ENCODE measurements around the gene TSSK1B. TPM values are rescaled to one million over a fixed set of nuclear protein-coding genes. Genes with fewer than 3 reads are reported as not detected.

Gene TSSK1B
- total RNA-seq, 2 experiments from 2014 or later = not detected

DNA sequence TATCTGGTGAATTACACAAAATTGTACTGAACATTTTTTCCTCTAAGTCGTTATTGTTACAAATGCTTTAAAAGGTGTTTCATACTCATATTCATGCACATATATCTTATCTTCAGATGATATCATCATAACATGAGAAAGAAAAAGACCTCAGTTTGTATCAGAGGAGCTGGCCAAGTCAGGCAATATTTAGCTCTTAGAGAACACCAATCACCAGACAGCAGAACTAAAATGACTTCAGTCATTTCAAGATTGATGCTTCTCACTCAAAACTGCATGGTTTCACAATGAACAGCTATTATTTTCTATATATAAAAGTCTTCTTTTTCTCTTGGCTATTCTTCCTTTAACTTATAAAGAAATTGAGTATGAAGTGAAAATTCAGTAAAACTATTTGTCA is 44.6 kb downstream of the TSSK1B start:
- intact Hi-C loops (cut with micrococcal nuclease) = no loop called here
- peaks cover 22% of the 10 kb centered on the region for H3K27me3 Mint-ChIP-seq
- ChIA-PET POLR2A (no interaction called here), CTCF (interaction anchor here (1.6 kb wide), 1 partner anchor 9 kb away, joined by 3 read pairs; no protein-coding TSS in a partner anchor)
- no peaks in the 10 kb centered on the region for H3K4me1 Mint-ChIP-seq (ENCODE audit: low read depth)
- H3K4me3 Mint-ChIP-seq = no peak overlapping the region
- TF ChIP-seq, protein P1, sequence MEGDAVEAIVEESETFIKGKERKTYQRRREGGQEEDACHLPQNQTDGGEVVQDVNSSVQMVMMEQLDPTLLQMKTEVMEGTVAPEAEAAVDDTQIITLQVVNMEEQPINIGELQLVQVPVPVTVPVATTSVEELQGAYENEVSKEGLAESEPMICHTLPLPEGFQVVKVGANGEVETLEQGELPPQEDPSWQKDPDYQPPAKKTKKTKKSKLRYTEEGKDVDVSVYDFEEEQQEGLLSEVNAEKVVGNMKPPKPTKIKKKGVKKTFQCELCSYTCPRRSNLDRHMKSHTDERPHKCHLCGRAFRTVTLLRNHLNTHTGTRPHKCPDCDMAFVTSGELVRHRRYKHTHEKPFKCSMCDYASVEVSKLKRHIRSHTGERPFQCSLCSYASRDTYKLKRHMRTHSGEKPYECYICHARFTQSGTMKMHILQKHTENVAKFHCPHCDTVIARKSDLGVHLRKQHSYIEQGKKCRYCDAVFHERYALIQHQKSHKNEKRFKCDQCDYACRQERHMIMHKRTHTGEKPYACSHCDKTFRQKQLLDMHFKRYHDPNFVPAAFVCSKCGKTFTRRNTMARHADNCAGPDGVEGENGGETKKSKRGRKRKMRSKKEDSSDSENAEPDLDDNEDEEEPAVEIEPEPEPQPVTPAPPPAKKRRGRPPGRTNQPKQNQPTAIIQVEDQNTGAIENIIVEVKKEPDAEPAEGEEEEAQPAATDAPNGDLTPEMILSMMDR (IDR thresholded peaks at IDR 0.05) = no peak
- no peak overlapping the region for H3K27ac Mint-ChIP-seq
- no peaks in the 10 kb centered on the region for H3K9me3 Mint-ChIP-seq
- no peak for DNase-seq
- no peak for ATAC-seq
- H3K36me3 Mint-ChIP-seq (ENCODE audit: low read depth) = no peaks in the 10 kb centered on the region

DNA sequence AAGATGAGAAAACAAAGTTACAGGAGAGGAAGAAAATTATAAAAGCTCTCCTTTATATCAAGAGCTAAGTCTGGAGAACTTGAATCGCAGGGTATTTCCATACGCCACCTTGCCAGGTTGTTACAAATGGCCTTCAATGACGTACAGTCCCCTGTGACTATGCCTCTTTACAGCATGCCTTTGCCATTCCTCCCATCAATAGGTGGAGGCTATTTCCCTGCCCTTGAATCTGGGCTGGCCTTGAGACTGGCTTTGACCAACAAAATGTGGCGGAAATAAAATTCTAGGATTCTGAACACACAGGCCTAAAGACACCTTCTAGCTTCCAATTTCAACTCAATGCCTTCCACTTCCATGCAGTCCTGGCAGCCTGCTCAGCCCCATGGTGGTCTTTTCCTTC is 45.7 kb downstream of the TSSK1B start:
- Mint-ChIP-seq H3K36me3 (ENCODE audit: low read depth) (no peaks in the 10 kb centered on the region), H3K4me3 (no peak overlapping the region), H3K27ac (no peak overlapping the region), H3K9me3 (no peaks in the 10 kb centered on the region), H3K27me3 (peaks cover 25% of the 10 kb centered on the region), H3K4me1 (ENCODE audit: low read depth) (no peaks in the 10 kb centered on the region)
- POLR2A ChIA-PET = no interaction called here
- TF ChIP-seq, protein P1 (IDR thresholded peaks at IDR 0.05) = no peak
- CTCF ChIA-PET = interaction anchor here (1.6 to 2.3 kb wide), 2 partner anchors 9 to 394 kb away, joined by 4 to 18 read pairs; no protein-coding TSS in a partner anchor
- intact Hi-C loops (cut with micrococcal nuclease) = no loop called here
- ATAC-seq (no peak), DNase-seq (no peak)

DNA sequence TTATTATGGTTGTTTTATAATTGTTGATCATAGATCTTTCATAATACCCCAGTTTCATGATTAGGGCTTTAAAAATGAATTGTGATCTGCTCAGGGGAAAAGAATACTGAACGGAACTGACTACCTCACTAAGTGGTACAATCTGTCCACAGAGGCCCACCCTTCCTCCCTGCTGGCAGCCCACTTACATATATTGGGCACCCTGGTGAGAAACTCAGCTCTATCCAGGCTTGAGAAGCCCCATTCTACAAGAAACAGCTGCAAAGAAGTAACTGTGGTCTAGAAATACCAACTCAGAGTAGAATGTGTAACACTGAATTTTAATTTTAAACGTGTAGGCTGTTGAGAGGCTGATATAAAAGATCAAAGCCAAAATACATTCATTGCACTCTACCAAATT is 46.9 kb downstream of the TSSK1B start:
- Mint-ChIP-seq H3K27ac (no peak overlapping the region), H3K4me3 (no peak overlapping the region), H3K4me1 (ENCODE audit: low read depth) (no peaks in the 10 kb centered on the region), H3K36me3 (ENCODE audit: low read depth) (no peaks in the 10 kb centered on the region), H3K9me3 (no peaks in the 10 kb centered on the region), H3K27me3 (peaks cover 28% of the 10 kb centered on the region)
- POLR2A ChIA-PET = no interaction called here
- ATAC-seq (no peak), DNase-seq (no peak)
- intact Hi-C loops (cut with micrococcal nuclease) = no loop called here
- TF ChIP-seq, protein P1 (IDR thresholded peaks at IDR 0.05) = no peak
- CTCF ChIA-PET = interaction anchor here (1.6 to 2.3 kb wide), 2 partner anchors 8 to 392 kb away, joined by 4 to 18 read pairs; no protein-coding TSS in a partner anchor

DNA sequence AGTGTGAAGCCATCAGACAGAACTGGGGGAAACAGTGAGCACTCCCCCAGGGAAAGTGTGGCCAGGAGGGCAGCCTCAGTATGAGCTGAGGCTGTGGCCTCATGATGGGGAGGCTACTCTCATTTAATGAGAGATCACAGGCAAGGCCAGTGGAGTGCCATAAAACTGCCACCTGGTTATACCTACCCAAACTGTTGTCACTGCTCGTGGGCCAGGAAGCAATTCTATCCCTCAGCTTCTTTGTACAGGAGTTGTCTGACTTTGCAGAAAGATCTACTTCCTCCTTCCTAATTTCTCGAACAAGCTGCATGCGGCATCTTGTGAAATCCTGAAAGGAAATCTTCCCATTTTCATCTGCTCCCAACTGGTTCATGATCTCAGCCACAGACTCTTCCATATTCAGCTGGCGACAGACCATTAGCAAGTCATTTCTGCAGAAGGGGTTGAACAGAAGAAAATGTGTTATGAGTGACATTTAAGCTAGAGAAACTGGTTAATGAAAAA is 50.0 kb downstream of the TSSK1B start:
- Mint-ChIP-seq H3K9me3 (no peaks in the 10 kb centered on the region), H3K4me1 (ENCODE audit: low read depth) (peaks cover 9% of the 10 kb centered on the region)
- no peak for ATAC-seq

DNA sequence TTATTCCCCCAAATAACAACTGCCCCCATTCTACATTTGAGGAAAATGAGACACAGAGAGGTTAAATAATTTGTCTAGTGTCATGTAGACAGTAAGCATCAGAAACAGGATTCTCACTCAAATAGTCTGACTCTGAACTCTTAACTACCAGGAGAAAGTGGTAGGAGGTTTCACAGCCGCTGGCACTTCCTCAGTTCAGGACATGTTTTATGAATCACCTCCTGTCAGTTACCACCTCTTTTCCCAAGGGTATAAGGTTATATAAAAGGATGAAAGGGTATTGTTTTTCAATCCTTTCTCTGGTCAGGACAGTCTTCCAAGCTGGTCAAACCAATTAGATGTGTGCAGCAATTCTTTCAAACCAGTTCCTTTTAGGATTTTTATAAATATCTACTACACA is 52.1 kb downstream of the TSSK1B start:
- Mint-ChIP-seq H3K36me3 (ENCODE audit: low read depth) (no peaks in the 10 kb centered on the region), H3K4me3 (no peak overlapping the region), H3K4me1 (ENCODE audit: low read depth) (peaks cover 22% of the 10 kb centered on the region), H3K9me3 (no peaks in the 10 kb centered on the region), H3K27me3 (peaks cover 34% of the 10 kb centered on the region), H3K27ac (no peak overlapping the region)
- intact Hi-C loops (cut with micrococcal nuclease) = no loop called here
- POLR2A ChIA-PET = no interaction called here
- TF ChIP-seq, protein P1 (IDR thresholded peaks at IDR 0.05) = no peak
- ATAC-seq (no peak), DNase-seq (no peak)
- CTCF ChIA-PET = no interaction called here

More for the DNA sequence above, 50.0 kb downstream of the TSSK1B start:
- intact Hi-C loops (cut with micrococcal nuclease) = no loop called here
- no peak for DNase-seq
- Mint-ChIP-seq H3K27me3 (peaks cover 40% of the 10 kb centered on the region), H3K36me3 (ENCODE audit: low read depth) (no peaks in the 10 kb centered on the region), H3K27ac (no peak overlapping the region), H3K4me3 (no peak overlapping the region)
- TF ChIP-seq, protein P1 (IDR thresholded peaks at IDR 0.05) = no peak
- ChIA-PET CTCF (interaction anchor here (2.0 kb wide), 1 partner anchor 126 kb away, joined by 7 read pairs; no protein-coding TSS in a partner anchor), POLR2A (no interaction called here)

Other genes starting within 250 kb of the TSSK1B start
- gene MCC, start 53.5 kb upstream of the TSSK1B start, total RNA-seq = 1 to 10 TPM; 4.9 to 5.4 TPM
- 10 to 100 TPM; 26.8 to 28.2 TPM for gene YTHDC2, start 78.7 kb upstream of the TSSK1B start, total RNA-seq

Data from activated CD8-positive, alpha-beta T cell treated with anti-CD3 and anti-CD28 coated beads for 36 hours (primary cell).